Stromal cell of bone marrow (primary cell): ENCODE data around the gene RAB3IL1.

Experiments
- DNase-seq: peaks from one replicate; pipeline ENCODE4 v3.0.0-alpha.2; 2012; ENCODE audit warnings: low read depth

Gene RAB3IL1

GRCh38 chr11:61866231-61866957 lies 51.0 kb downstream of the RAB3IL1 start:
- DNase-seq = no peak

DNA sequence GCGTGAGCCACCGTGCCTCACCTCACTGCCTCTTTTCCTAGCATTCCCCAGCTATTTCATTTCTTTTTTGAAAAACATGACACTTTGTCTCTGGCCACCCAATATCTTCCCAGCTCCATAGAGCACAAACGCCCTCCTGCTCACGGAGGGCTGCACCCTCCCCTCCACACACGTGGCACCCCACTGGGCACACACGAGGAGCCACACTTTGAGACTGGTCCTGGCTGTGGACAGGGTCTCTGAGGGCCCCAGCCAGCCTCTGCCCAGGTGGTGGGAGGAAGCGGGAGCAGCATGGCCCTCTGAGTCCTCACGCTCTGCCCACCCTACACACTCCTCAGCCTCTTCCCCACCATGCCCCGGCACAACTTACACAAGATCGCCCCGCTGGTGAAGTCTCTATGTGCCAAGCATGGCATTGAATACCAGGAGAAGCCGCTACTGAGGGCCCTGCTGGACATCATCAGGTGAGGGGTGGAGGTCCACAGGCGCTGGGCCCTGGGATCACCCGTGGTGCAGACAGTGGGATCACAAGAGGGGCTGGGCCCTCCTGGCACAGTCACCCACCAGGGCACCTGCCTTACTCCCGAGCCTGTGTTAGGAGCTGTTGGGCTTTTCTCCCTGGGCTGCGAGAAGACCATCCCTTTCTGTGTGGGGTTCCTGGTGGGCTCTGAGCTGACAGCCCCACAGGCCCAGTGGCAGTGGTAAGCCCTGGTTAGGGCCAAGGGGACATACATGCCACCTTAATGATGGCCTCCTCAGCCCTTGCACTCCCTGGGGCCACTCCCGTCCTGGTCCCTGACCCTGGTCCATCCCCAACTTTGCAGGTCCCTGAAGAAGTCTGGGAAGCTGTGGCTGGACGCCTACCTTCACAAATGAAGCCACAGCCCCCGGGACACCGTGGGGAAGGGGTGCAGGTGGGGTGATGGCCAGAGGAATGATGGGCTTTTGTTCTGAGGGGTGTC lies 52.3 kb downstream of the RAB3IL1 start:
- DNase-seq = no peak

- no peak for DNase-seq
These were observed 53.8 kb downstream of the RAB3IL1 start for GRCh38 chr11:61863548-61864081.

GRCh38 chr11:61862714-61863547 lies 54.4 kb downstream of the RAB3IL1 start:
- DNase-seq = no peak

DNA sequence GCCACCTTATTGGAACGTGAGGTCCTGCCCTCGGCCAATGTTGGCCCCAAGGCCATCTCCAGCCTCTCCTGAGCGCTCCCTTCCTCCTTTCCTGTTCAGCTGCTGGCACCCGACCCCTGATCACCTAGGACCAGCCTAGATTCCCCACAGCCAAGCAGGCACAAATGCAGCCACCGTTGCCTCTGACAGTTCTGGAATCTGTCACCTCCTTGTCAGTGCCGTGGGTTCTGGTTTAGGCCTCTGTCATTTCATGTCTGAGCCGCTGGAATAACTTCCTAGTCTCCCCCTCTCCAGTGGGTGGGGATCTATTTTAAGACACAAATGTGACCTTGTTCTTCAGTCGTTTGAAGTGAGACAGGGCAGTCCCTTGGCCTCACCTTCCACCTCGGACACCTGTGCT lies 55.7 kb downstream of the RAB3IL1 start:
- DNase-seq = no peak

GRCh38 chr11:61860054-61860903 lies 57.1 kb downstream of the RAB3IL1 start:
- no peak for DNase-seq

GRCh38 chr11:61855939-61856680 lies 61.3 kb downstream of the RAB3IL1 start:
- no peak for DNase-seq

DNA sequence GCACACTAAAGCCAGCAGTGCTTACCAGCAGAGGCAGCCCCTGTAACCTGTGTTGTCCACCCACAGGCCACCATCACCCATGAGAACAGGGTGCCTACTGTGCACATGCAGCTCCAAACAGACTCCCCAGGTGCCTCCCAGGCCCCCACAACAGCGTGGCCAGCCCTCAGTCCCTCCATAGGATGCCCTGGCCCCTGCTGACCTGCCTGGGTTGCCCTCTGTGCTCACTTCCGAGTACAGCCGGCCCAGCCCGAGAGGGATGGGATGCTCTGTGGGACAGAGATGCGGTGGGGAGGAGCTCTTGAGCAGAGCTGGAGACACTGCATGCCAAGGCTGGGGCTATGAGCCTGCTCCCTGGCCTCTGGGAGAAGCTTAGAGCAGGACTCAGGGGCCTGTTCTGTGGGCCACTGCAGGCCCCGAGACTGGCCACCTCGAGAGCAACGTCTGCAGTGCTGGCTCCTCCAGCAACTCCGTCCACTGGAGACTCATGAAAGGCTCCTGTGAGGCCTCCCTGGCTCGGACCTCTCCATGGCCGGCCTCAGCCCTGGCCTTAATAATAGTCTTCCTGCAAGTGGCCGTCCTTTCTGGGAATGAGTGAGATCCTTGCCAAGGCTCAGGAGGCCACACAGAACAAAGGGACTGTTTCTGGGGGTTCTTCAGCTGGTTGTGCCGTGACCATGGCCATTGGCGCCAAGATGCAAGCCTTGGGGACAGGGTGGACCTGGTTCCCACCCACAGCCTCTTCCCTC lies 62.2 kb downstream of the RAB3IL1 start:
- DNase-seq = no peak

- DNase-seq = no peak
These were observed 63.0 kb downstream of the RAB3IL1 start for GRCh38 chr11:61854206-61854895.

DNA sequence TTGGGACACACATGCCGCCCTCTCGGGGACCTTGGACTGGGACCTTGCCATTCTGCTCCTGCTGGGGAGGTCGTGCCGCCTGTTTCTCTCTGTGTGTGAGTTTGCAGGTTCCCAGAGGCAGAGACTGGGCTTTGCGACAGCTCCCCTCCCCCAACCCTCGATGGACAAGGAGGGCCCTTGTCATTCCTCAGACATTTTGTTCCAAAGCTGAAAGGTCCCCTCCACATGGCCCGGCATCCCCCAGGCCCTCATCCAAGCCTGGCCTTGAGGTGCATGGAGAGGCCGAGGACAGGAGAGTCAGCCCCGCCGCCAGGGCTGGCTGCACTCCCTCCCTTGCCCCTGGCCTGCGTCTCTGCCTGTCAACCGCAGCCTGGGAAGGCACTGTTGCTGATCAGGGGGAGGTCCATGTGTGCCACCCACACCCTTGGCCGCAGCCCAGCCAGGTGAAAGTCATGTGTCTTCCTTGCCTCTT lies 63.6 kb downstream of the RAB3IL1 start:
- no peak for DNase-seq

- DNase-seq = no peak
These were observed 65.5 kb downstream of the RAB3IL1 start for GRCh38 chr11:61851900-61852295.

DNA sequence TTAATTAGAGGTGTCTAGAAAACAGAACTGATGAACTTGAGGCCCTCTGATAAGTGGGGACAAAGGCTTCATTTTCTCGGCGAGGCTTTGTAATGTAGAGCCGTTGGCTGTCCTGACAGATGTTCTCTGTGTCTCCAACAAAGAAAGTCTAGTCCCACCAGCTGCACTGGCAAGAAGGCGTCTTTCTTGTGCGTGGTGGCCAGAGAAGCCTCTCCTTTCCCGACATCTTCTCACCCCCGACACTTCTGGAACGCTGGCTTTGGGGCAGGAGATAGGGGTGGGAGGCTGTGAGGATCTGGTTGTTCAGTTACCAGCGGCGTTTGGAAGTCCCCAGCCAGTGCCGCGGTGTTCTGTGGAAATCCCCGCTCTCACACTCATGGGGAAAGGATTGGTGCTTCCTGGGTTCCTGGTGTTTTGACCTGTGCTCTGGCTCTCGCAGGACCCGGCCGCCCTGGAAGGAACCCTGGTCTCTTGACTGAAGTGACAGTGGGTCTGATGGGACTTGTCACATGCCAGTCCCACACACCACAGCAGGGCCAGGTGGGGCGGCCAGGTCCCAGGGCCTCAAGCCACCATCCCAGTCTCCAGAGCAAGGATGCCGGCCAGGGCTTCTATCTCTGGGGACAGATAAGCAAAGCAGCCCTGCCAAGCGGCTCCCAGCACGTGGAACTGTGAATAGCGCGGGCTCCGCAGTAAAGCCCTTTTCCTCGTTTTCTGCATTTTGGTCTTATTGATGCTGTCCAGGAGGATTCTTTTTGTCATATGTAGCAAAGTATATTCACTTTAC lies 66.1 kb downstream of the RAB3IL1 start:
- no peak for DNase-seq

DNA sequence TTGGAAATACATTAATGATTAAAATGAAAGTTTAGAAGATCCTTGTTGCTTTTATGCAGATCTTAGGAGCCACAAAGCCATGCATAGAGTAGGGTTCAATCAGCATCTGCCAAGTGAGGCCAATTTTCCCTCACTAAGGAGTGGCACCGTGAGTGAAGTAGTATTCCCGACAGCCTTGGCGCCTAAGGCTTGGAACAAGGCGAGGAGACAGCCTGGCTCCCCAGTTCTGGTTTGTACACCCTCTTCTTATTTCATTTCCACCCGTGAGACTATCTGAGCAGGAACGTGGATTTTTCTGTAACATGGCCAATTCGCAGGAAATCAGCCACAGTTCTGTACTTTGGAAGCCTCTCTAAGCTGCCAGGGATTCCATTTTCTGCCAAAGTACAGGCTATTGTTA lies 66.7 kb downstream of the RAB3IL1 start:
- no peak for DNase-seq

- DNase-seq = no peak
These were observed 68.7 kb downstream of the RAB3IL1 start for GRCh38 chr11:61848631-61849030.

- DNase-seq = no peak
These were observed 69.3 kb downstream of the RAB3IL1 start for GRCh38 chr11:61847914-61848581.
